ENCODE results near the gene CELF2.

- no peak for TF ChIP-seq CTCF (IDR thresholded peaks at IDR 0.05; ENCODE audit: poor library complexity, severe bottlenecking)
- TF ChIP-seq SMC3 (conservative IDR thresholded peaks at IDR 0.05; ENCODE audit: poor library complexity), result no peak
- TF ChIP-seq EZH2 (IDR thresholded peaks at IDR 0.05; ENCODE audit: borderline replicate concordance, insufficient read depth, low read length, poor library complexity, severe bottlenecking), result no peak
- no peak for TF ChIP-seq RAD21 (conservative IDR thresholded peaks at IDR 0.05)
Measured at GRCh38 chr10:11050301-11051287, 32.9 kb downstream of the CELF2 start.
